SK-N-MC (cell line): Measurements from ENCODE around the gene PLEKHJ1.

Experiments
- EZH2 ChIP-seq: fragments of 200-600 bp; sonication (generic); IDR thresholded peaks from one replicate; pipeline ENCODE4 v1.6.1; 2017; ENCODE audit warnings: antibody characterized with exemption
- FOXP2 ChIP-seq: optimal IDR thresholded peaks from 2 replicates; pipeline ENCODE3; 2011; ENCODE audit warnings: mild to moderate bottlenecking, moderate library complexity; ENCODE audit not compliant: insufficient read depth; ENCODE audit errors: extremely low read length, control extremely low read depth
- POLR2AphosphoS5 ChIP-seq: IDR thresholded peaks from 2 replicates; pipeline ENCODE4 v1.6.1; 2012; ENCODE audit warnings: mild to moderate bottlenecking, low read depth, low read length, borderline replicate concordance

- no peak for TF ChIP-seq EZH2
- TF ChIP-seq POLR2AphosphoS5: no peak
- TF ChIP-seq FOXP2: no peak
These were observed 27.2 kb downstream of the PLEKHJ1 start for GRCh38 chr19:2208975-2209374.
